ENCODE measurements around the gene SLC30A2.

The SLC30A2 gene

GRCh38 chr1:26084844-26085243, 38.9 kb upstream of the SLC30A2 start:
- FAIRE-seq: no peak
- TF ChIP-seq CTCF (IDR thresholded peaks at IDR 0.05; ENCODE audit: insufficient read depth, missing control alignments): no peak
- no peak for DNase-seq (ENCODE audit: insufficient read length, low spot score)

- FAIRE-seq: no peak
- DNase-seq (ENCODE audit: insufficient read length, low spot score): no peak
- TF ChIP-seq CTCF (IDR thresholded peaks at IDR 0.05; ENCODE audit: insufficient read depth, missing control alignments): no peak
These were observed 38.2 kb upstream of the SLC30A2 start for GRCh38 chr1:26084091-26084561.

GRCh38 chr1:26083208-26083607, 37.3 kb upstream of the SLC30A2 start:
- no peak for FAIRE-seq
- no peak for DNase-seq (ENCODE audit: insufficient read length, low spot score)
- TF ChIP-seq CTCF (IDR thresholded peaks at IDR 0.05; ENCODE audit: insufficient read depth, missing control alignments): no peak

GRCh38 chr1:26082020-26082350, 36.1 kb upstream of the SLC30A2 start:
- TF ChIP-seq CTCF (IDR thresholded peaks at IDR 0.05; ENCODE audit: insufficient read depth, missing control alignments): no peak
- no peak for DNase-seq (ENCODE audit: insufficient read length, low spot score)
- FAIRE-seq: no peak

- FAIRE-seq (no peak), DNase-seq (ENCODE audit: insufficient read length, low spot score) (no peak)
- no peak for TF ChIP-seq CTCF (IDR thresholded peaks at IDR 0.05; ENCODE audit: insufficient read depth, missing control alignments)
These were observed 35.5 kb upstream of the SLC30A2 start for GRCh38 chr1:26081267-26082019.

- FAIRE-seq: no peak
- TF ChIP-seq CTCF (IDR thresholded peaks at IDR 0.05; ENCODE audit: insufficient read depth, missing control alignments): no peak
- no peak for DNase-seq (ENCODE audit: insufficient read length, low spot score)
These were observed 34.3 kb upstream of the SLC30A2 start for GRCh38 chr1:26079960-26080814.

- FAIRE-seq (no peak), DNase-seq (ENCODE audit: insufficient read length, low spot score) (no peak)
- TF ChIP-seq CTCF (IDR thresholded peaks at IDR 0.05; ENCODE audit: insufficient read depth, missing control alignments): no peak
These were observed 33.3 kb upstream of the SLC30A2 start for GRCh38 chr1:26079178-26079563.
